Ovary (tissue), 3 donors: ENCODE data around the gene CSNK2A1.

ENCODE experiments used
- CTCF ChIP-seq, 3 donors: fragments of 450-650 bp in 2 of 3; fragments of 200-600 bp in 1 of 3; IDR thresholded peaks; one replicate each; pipeline versions ENCODE4 v1.5.1 to v1.8.0; 2016 to 2022; ENCODE audit warnings: antibody characterized with exemption in 3 of 3, mild to moderate bottlenecking in 1 of 3
- POLR2A ChIP-seq: fragments of 450-650 bp; IDR thresholded peaks from one replicate; pipeline ENCODE4 v1.6.1; 2017; ENCODE audit warnings: antibody characterized with exemption, mild to moderate bottlenecking, moderate library complexity
- donor health status: DM: no; HTN: no; CAD: no.

GRCh38 chr20:478949-479429, 64.6 kb downstream of the CSNK2A1 start:
- peak in 2 of 3 donors; percentile 39 to 48 for TF ChIP-seq CTCF (IDR thresholded peaks at IDR 0.05)
- TF ChIP-seq POLR2A: no peak
